Neural cell (in vitro differentiated cells): Measurements from ENCODE around the gene YAE1. TPM values are rescaled to one million over a fixed set of nuclear protein-coding genes. Genes with fewer than 3 reads are reported as not detected.

Source experiments
- H2AFZ ChIP-seq: fragments of 200-600, 300-800 bp; sonication (generic), shearing (Covaris generic); 2 replicates; pipeline ENCODE4 v1.6.0; 2014; ENCODE audit warnings: low read depth, mild to moderate bottlenecking, antibody characterized with exemption, low read length, moderate library complexity
- H3F3A ChIP-seq: fragments of 200-600 bp; shearing (Covaris generic); 2 replicates; pipeline ENCODE4 v1.6.1; 2016; ENCODE audit warnings: mild to moderate bottlenecking, moderate library complexity, mixed read lengths, antibody characterized with exemption, low read length; ENCODE audit not compliant: insufficient read depth, poor library complexity, severe bottlenecking
- H3K27ac ChIP-seq: fragments of 200-600, 300-800 bp; sonication (generic), shearing (Covaris generic); 2 replicates; pipeline ENCODE4 v1.5.1; 2014; ENCODE audit warnings: mild to moderate bottlenecking, low read length, moderate library complexity
- H3K27me3 ChIP-seq: fragments of 300-800, 200-600 bp; sonication (generic), shearing (Covaris generic); 2 replicates; pipeline ENCODE4 v1.6.0; 2014; ENCODE audit warnings: mild to moderate bottlenecking, low read depth, low read length, moderate library complexity; ENCODE audit not compliant: insufficient read depth
- H3K36me3 ChIP-seq: fragments of 300-800, 200-600 bp; sonication (generic), shearing (Covaris generic); 2 replicates; pipeline ENCODE4 v1.5.1; 2014; ENCODE audit warnings: mild to moderate bottlenecking, antibody characterized with exemption, low read length, moderate library complexity; ENCODE audit not compliant: insufficient read depth
- H3K4me2 ChIP-seq: fragments of 300-800, 200-600 bp; sonication (generic), shearing (Covaris generic); 2 replicates; pipeline ENCODE4 v1.6.0; 2014; ENCODE audit warnings: mild to moderate bottlenecking, low read length
- H3K4me3 ChIP-seq: fragments of 300-800, 200-600 bp; sonication (generic), shearing (Covaris generic); 2 replicates; pipeline ENCODE4 v1.5.1; 2014; ENCODE audit warnings: mild to moderate bottlenecking, low read length, moderate library complexity
- H3K79me2 ChIP-seq: fragments of 200-600 bp; shearing (Covaris generic); replicated peaks from 2 replicates; pipeline ENCODE4 v1.6.0; 2014; ENCODE audit warnings: mild to moderate bottlenecking, low read length, moderate library complexity; ENCODE audit not compliant: insufficient read depth
- H3K9ac ChIP-seq: fragments of 300-800, 200-600 bp; sonication (generic), shearing (Covaris generic); 2 replicates; pipeline ENCODE4 v1.6.1; 2016; ENCODE audit warnings: mild to moderate bottlenecking, low read length, mixed read lengths
- H3K9me2 ChIP-seq: fragments of 200-600 bp; shearing (Covaris generic); 2 replicates; pipeline ENCODE4 v1.6.1; 2016; ENCODE audit warnings: mild to moderate bottlenecking, low read length, mixed read lengths; ENCODE audit not compliant: insufficient read depth
- H3K9me3 ChIP-seq: fragments of 200-600, 300-800 bp; sonication (generic), shearing (Covaris generic); 2 replicates; pipeline ENCODE4 v1.6.1; 2016; ENCODE audit warnings: mild to moderate bottlenecking, mixed run types, low read length, moderate library complexity, mixed read lengths
- H4K20me1 ChIP-seq: fragments of 200-600 bp; shearing (Covaris generic); 2 replicates; pipeline ENCODE4 v1.6.1; 2016; ENCODE audit warnings: mild to moderate bottlenecking, mixed run types; ENCODE audit not compliant: insufficient read depth
- CTCF ChIP-seq: fragments of 450-650 bp; IDR thresholded peaks from 2 replicates; pipeline ENCODE4 v1.5.1; 2014; ENCODE audit warnings: antibody characterized with exemption, mild to moderate bottlenecking, moderate library complexity; ENCODE audit not compliant: poor library complexity, severe bottlenecking
- EP300 ChIP-seq: fragments of 450-650 bp; conservative IDR thresholded peaks from 2 replicates; pipeline ENCODE4 v1.6.1; 2014; ENCODE audit warnings: antibody characterized with exemption, mild to moderate bottlenecking, moderate library complexity; ENCODE audit not compliant: poor library complexity, severe bottlenecking
- EZH2 ChIP-seq: fragments of 200-600, 300-800 bp; shearing (Covaris generic), sonication (generic); IDR thresholded peaks from 2 replicates; pipeline ENCODE4 v1.6.1; 2014; ENCODE audit warnings: antibody characterized with exemption, low read length, borderline replicate concordance, mild to moderate bottlenecking; ENCODE audit not compliant: insufficient read depth, poor library complexity, severe bottlenecking
- MXI1 ChIP-seq: fragments of 450-650 bp; conservative IDR thresholded peaks from 2 replicates; pipeline ENCODE4 v1.6.1; 2014; ENCODE audit warnings: antibody characterized with exemption, mild to moderate bottlenecking; ENCODE audit not compliant: poor library complexity, severe bottlenecking
- POLR2AphosphoS5 ChIP-seq: IDR thresholded peaks from 2 replicates; pipeline ENCODE4 v1.6.1; 2012
- RAD21 ChIP-seq: fragments of 450-650 bp; conservative IDR thresholded peaks from 2 replicates; pipeline ENCODE4 v1.6.1; 2014; ENCODE audit warnings: antibody characterized with exemption, mild to moderate bottlenecking, moderate library complexity
- REST ChIP-seq: IDR thresholded peaks from 2 replicates; pipeline ENCODE4 v1.6.1; 2012; ENCODE audit warnings: borderline replicate concordance
- SMC3 ChIP-seq: fragments of 450-650 bp; conservative IDR thresholded peaks from 2 replicates; pipeline ENCODE4 v1.6.1; 2014; ENCODE audit warnings: antibody characterized with exemption, mild to moderate bottlenecking, moderate library complexity; ENCODE audit not compliant: poor library complexity
- TAF1 ChIP-seq: IDR thresholded peaks from 2 replicates; pipeline ENCODE4 v1.6.1; 2012; ENCODE audit warnings: low read depth
- polyA plus RNA-seq: library from polyadenylated mRNA; depleted of rRNA; stranded (reverse); fragments of >200 nt; gene quantifications from 2 replicates; pipeline ENCODE4 v1.2.3, GENCODE V29; 2014

YAE1 gene
- polyA plus RNA-seq, 1 donor from 2014 or later: 85.2 TPM

- H3K79me2 ChIP-seq: no peaks in the 10 kb centered on the region
- H3K9me3 ChIP-seq: no peaks in the 10 kb centered on the region
- H3K4me3 ChIP-seq: no peak overlapping the region
- no peaks in the 10 kb centered on the region for H3K36me3 ChIP-seq
- H3K9me2 ChIP-seq: no peaks in the 10 kb centered on the region
- no peak overlapping the region for H2AFZ ChIP-seq
- H3K27me3 ChIP-seq: no peaks in the 10 kb centered on the region
- no peaks in the 10 kb centered on the region for H3F3A ChIP-seq
- no peak overlapping the region for H3K4me2 ChIP-seq
- H4K20me1 ChIP-seq: no peaks in the 10 kb centered on the region
- TF ChIP-seq REST (no peak), RAD21 (no peak), MXI1 (no peak), CTCF (no peak), POLR2AphosphoS5 (no peak), EZH2 (no peak), EP300 (no peak), SMC3 (no peak), TAF1 (no peak)
- H3K27ac ChIP-seq: no peak overlapping the region
- no peak overlapping the region for H3K9ac ChIP-seq
Measured at GRCh38 chr7:39594988-39595620, 28.9 kb downstream of the YAE1 start.

GRCh38 chr7:39602351-39602750 lies 36.1 kb downstream of the YAE1 start:
- H3K79me2 ChIP-seq: no peaks in the 10 kb centered on the region
- no peak overlapping the region for H3K27ac ChIP-seq
- no peak overlapping the region for H3K9ac ChIP-seq
- no peaks in the 10 kb centered on the region for H3F3A ChIP-seq
- no peaks in the 10 kb centered on the region for H3K27me3 ChIP-seq
- TF ChIP-seq POLR2AphosphoS5 (no peak), RAD21 (no peak), CTCF (no peak), MXI1 (no peak), EZH2 (no peak), EP300 (no peak), REST (no peak), TAF1 (no peak), SMC3 (no peak)
- H3K36me3 ChIP-seq: no peaks in the 10 kb centered on the region
- no peaks in the 10 kb centered on the region for H3K9me3 ChIP-seq
- H3K9me2 ChIP-seq: no peaks in the 10 kb centered on the region
- H2AFZ ChIP-seq: no peak overlapping the region
- no peaks in the 10 kb centered on the region for H4K20me1 ChIP-seq
- no peak overlapping the region for H3K4me2 ChIP-seq
- no peak overlapping the region for H3K4me3 ChIP-seq
